HepG2 (cell line): Measurements from ENCODE around the gene LINC00237. TPM values are rescaled to one million over a fixed set of nuclear protein-coding genes. Genes with fewer than 3 reads are reported as not detected.

ENCODE experiments used
- ATAC-seq: fragments of 200-7000 bp; cut with Tn5 transposase; 3 replicates; pipeline ENCODE4 v1.9.1; 2020; ENCODE audit warnings: mild to moderate bottlenecking, moderate library complexity
- BruUV-seq: library from RNA; stranded (reverse); fragments of 400-500 nt; replicated peaks from 2 replicates; lab custom pipeline; 2021; lab: Mats Ljungman, UMichigan
- CTCF ChIA-PET: fragments of 300-600 bp; formaldehyde crosslinking; extraction: SDS; loops from one replicate; lab custom pipeline; 2021; ENCODE audit warnings: low total read pairs, inconsistent platforms, low intra/inter-chr PET ratio; lab: Yijun Ruan, JAX
- POLR2A ChIA-PET: fragments of 350-600 bp; sonication (Branson Sonifier 250); formaldehyde crosslinking; loops from one replicate; lab custom pipeline; 2020; ENCODE audit warnings: antibody characterized with exemption, inconsistent platforms; lab: Yijun Ruan, JAX
- DNase-seq: peaks from one replicate; pipeline ENCODE4 v3.0.0-alpha.2; 2015; ENCODE audit warnings: low spot score
- FAIRE-seq: peaks from 3 replicates; lab custom pipeline; 2011; peaks lifted over from hg19 to GRCh38; lab: Jason Lieb, UNC
- H2AFZ ChIP-seq: one replicate; pipeline ENCODE4 v1.6.1; 2011; ENCODE audit warnings: low read length, inconsistent platforms
- H3K27ac ChIP-seq: fragments of 300-600 bp; 3 replicates; pipeline ENCODE4 v1.8.0; 2011; ENCODE audit warnings: mixed run types, mild to moderate bottlenecking, mixed read lengths, low read length, inconsistent platforms; ENCODE audit not compliant: insufficient read depth; ENCODE audit errors: extremely low read length
- H3K27me3 ChIP-seq, 2 experiments: fragments of 200-600 bp in 1 of 2; 2 replicates in 1 of 2; 3 replicates in 1 of 2; pipeline versions ENCODE4 v1.6.0 to v1.8.0; 2011; ENCODE audit warnings: low read length in 2 of 2, mild to moderate bottlenecking in 2 of 2, moderate library complexity in 2 of 2, inconsistent platforms in 1 of 2; ENCODE audit not compliant: insufficient read depth in 2 of 2, control insufficient read depth in 1 of 2
- H3K36me3 ChIP-seq, 2 experiments: fragments of 200-600 bp in 1 of 2; replicated peaks in 1 of 2; 2 replicates in 1 of 2; 3 replicates in 1 of 2; pipeline versions ENCODE4 v1.5.1 to v1.8.0; 2011; ENCODE audit warnings: low read length in 2 of 2, inconsistent platforms in 1 of 2; ENCODE audit not compliant: insufficient read depth in 2 of 2, control insufficient read depth in 1 of 2
- H3K4me1 ChIP-seq: 2 replicates; pipeline ENCODE4 v1.5.1; 2012; ENCODE audit warnings: low read length, inconsistent platforms; ENCODE audit not compliant: insufficient read depth
- H3K4me2 ChIP-seq: 2 replicates; pipeline ENCODE4 v1.6.0; 2011; ENCODE audit warnings: low read depth, low read length, inconsistent platforms
- H3K4me3 ChIP-seq, 3 experiments: fragments of 200-600 bp in 1 of 3; sonication (generic), shearing (Covaris generic) in 1 of 3; replicated peaks in 1 of 3; 2 replicates each; pipeline ENCODE4 v1.5.1; 2011 to 2016; ENCODE audit warnings: low read length in 3 of 3, inconsistent platforms in 2 of 3, low read depth in 2 of 3, mild to moderate bottlenecking in 2 of 3, control low read depth in 1 of 3, mixed read lengths in 1 of 3; ENCODE audit not compliant: insufficient read depth in 1 of 3
- H3K79me2 ChIP-seq: one replicate; pipeline ENCODE4 v1.6.1; 2011; ENCODE audit warnings: low read length, inconsistent platforms; ENCODE audit not compliant: insufficient read depth
- H3K9ac ChIP-seq: 2 replicates; pipeline ENCODE4 v1.6.0; 2011; ENCODE audit warnings: mild to moderate bottlenecking, low read depth, low read length, inconsistent platforms; ENCODE audit not compliant: insufficient read depth
- H3K9me3 ChIP-seq: 2 replicates; pipeline ENCODE4 v1.5.1; 2012; ENCODE audit warnings: mild to moderate bottlenecking, low read length
- H4K20me1 ChIP-seq: 2 replicates; pipeline ENCODE4 v1.6.0; 2011; ENCODE audit warnings: inconsistent platforms, mild to moderate bottlenecking, low read length, moderate library complexity; ENCODE audit not compliant: insufficient read depth
- CCDC6 ChIP-seq: sonication (generic); formaldehyde crosslinking; IDR thresholded peaks from 2 replicates; pipeline ENCODE4 v1.8.1; 2022; ENCODE audit warnings: mild to moderate bottlenecking, missing genetic modification reagents, moderate library complexity
- HCFC1 ChIP-seq: fragments of 150-350 bp; IDR thresholded peaks from 2 replicates; pipeline ENCODE4 v1.6.1; 2014; ENCODE audit warnings: low read depth, low read length
- NFYC ChIP-seq: IDR thresholded peaks from 2 replicates; pipeline ENCODE4 v1.6.1; 2016; ENCODE audit warnings: missing genetic modification reagents, missing compliant biosample characterization
- PAX8 ChIP-seq: sonication (generic); formaldehyde crosslinking; IDR thresholded peaks from 2 replicates; pipeline ENCODE4 v1.8.0; 2022; ENCODE audit warnings: mild to moderate bottlenecking, missing genetic modification reagents, borderline replicate concordance
- ZBTB7A ChIP-seq: sonication (generic); formaldehyde crosslinking; IDR thresholded peaks from 2 replicates; pipeline ENCODE4 v1.8.0; 2022; ENCODE audit warnings: mild to moderate bottlenecking, missing genetic modification reagents
- ZNF17 ChIP-seq: sonication (generic); formaldehyde crosslinking; IDR thresholded peaks from 2 replicates; pipeline ENCODE4 v1.5.0; 2020; ENCODE audit warnings: mild to moderate bottlenecking, missing genetic modification reagents
- ZNF496 ChIP-seq: sonication (generic); formaldehyde crosslinking; IDR thresholded peaks from 2 replicates; pipeline ENCODE4 v1.8.1; 2023; ENCODE audit warnings: mild to moderate bottlenecking, moderate library complexity, missing genetic modification reagents; ENCODE audit not compliant: insufficient replicate concordance
- WGBS: methylation state at CpG from one replicate; pipeline ENCODE4 v1.1.6; 2017; ENCODE audit warnings: low lambda C conversion rate; 5-methylcytosine and 5-hydroxymethylcytosine counted together
- in situ Hi-C: cut with HindIII; loops from 2 replicates; pipeline ENCODE4 v1.10.0; 2017; ENCODE audit warnings: low pct_unique_long_range_greater_than_20kb; ENCODE audit not compliant: extremely low pct_ligation_motif_present
- intact Hi-C: fragments of 100-400 bp; cut with micrococcal nuclease; formaldehyde crosslinking; loops from one replicate; pipeline ENCODE4 v1.10.0; 2022; ENCODE audit not compliant: unreplicated experiment
- polyA plus RNA-seq, 8 experiments: library from polyadenylated mRNA; depleted of rRNA in 3 of 8; stranded (reverse) in 7 of 8; unstranded in 1 of 8; fragments of >200 nt; fragmentation: Illumina TruSeq in 4 of 8; extraction: Trizol in 4 of 8; gene quantifications; 2 replicates each; pipeline versions ENCODE4 v1.2.1 to v1.2.3, GENCODE V29; 2011 to 2016; ENCODE audit warnings: low read depth in 4 of 8, missing spikeins in 1 of 8, mixed read lengths in 1 of 8; ENCODE audit not compliant: insufficient read depth in 1 of 8
- total RNA-seq, 5 experiments: library from RNA; depleted of rRNA; stranded (reverse); fragments of >200 nt; fragmentation: Illumina TruSeq; extraction: Trizol; gene quantifications; 2 replicates each; pipeline ENCODE4 v1.2.3, GENCODE V29; 2016; ENCODE audit warnings: low read depth in 1 of 5
- TF ChIP-seq, protein P1 (sequence below): sonication (generic); formaldehyde crosslinking; IDR thresholded peaks from 2 replicates; pipeline ENCODE4 v1.8.0; 2022; ENCODE audit warnings: mild to moderate bottlenecking, missing genetic modification reagents
- TF ChIP-seq, protein P2 (sequence below): IDR thresholded peaks from 2 replicates; pipeline ENCODE4 v1.6.1; 2012; ENCODE audit warnings: low read depth, low read length, improper control_type of control experiment

LINC00237 gene
- total and polyA plus RNA-seq, 2 of the 13 experiments (the other 11 are each of a cell fraction or from before 2014, with no cell fraction given) = not detected

DNA sequence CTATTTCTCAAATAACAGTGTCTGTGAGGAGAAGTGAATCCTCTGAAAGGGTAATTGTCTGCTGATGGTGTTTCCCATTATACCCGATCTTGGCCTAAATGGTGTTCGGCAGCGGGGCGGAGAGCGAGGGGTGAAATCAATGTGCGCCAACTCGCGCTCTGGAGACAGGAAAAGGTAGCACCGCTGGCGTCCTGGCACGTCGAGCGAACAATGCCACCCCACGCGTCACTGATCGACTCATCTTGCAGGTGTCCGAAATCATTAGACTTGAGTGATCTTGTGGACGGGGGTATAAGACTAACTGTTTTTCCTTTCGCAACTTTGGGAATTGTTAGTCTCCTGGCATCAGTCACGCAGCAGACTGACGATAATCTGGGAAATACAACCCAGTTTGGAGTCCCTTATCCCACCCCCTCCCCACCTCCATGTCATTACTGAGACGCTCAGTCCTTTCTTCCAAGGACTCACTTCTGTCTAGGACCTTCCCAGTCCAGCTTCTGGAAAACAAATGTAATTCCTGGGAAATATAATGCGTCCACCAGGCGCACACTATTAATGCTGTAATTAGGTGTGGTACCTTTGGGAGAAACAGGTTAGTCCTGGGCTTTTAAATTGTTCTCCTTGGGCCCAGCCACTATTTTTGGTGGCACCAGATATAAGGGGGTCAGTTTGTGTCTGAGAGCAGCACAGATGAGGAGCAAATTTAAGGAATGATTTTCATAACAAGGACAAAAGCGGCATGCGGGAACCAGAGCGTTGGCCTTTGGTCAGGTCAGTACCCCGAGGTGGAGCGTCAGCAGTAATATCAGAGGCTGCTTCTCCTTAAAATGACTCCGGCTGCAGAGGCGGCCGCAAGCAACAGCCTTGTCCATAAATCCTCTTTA lies 2.3 kb downstream of the LINC00237 start:
- ATAC-seq (no peak), FAIRE-seq (no peak), DNase-seq (no peak)
- no peaks in the 10 kb centered on the region for H3K36me3 ChIP-seq
- ChIA-PET CTCF (no interaction called here), POLR2A (no interaction called here)
- H3K27ac ChIP-seq = no peak overlapping the region
- no peak overlapping the region for H3K9ac ChIP-seq
- H3K79me2 ChIP-seq = no peaks in the 10 kb centered on the region
- H3K9me3 ChIP-seq = no peaks in the 10 kb centered on the region
- intact Hi-C loops = no loop called here
- no peaks in the 10 kb centered on the region for H3K27me3 ChIP-seq
- no peak for TF ChIP-seq NFYC (CRISPR knock-in tag)
- TF ChIP-seq CCDC6 (CRISPR knock-in tag) = no peak
- TF ChIP-seq, protein P1, sequence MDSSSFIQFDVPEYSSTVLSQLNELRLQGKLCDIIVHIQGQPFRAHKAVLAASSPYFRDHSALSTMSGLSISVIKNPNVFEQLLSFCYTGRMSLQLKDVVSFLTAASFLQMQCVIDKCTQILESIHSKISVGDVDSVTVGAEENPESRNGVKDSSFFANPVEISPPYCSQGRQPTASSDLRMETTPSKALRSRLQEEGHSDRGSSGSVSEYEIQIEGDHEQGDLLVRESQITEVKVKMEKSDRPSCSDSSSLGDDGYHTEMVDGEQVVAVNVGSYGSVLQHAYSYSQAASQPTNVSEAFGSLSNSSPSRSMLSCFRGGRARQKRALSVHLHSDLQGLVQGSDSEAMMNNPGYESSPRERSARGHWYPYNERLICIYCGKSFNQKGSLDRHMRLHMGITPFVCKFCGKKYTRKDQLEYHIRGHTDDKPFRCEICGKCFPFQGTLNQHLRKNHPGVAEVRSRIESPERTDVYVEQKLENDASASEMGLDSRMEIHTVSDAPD (CRISPR knock-in tag) = no peak
- TF ChIP-seq PAX8 (CRISPR knock-in tag) = no peak
- no peak for TF ChIP-seq ZNF496
- TF ChIP-seq, protein P2, sequence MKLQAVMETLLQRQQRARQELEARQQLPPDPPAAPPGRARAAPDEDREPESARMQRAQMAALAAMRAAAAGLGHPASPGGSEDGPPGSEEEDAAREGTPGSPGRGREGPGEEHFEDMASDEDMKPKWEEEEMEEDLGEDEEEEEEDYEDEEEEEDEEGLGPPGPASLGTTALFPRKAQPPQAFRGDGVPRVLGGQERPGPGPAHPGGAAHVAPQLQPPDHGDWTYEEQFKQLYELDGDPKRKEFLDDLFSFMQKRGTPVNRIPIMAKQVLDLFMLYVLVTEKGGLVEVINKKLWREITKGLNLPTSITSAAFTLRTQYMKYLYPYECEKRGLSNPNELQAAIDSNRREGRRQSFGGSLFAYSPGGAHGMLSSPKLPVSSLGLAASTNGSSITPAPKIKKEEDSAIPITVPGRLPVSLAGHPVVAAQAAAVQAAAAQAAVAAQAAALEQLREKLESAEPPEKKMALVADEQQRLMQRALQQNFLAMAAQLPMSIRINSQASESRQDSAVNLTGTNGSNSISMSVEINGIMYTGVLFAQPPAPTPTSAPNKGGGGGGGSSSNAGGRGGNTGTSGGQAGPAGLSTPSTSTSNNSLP = no peak
- TF ChIP-seq HCFC1 = no peak
- no peak for TF ChIP-seq ZBTB7A (CRISPR knock-in tag)
- TF ChIP-seq ZNF17 (CRISPR knock-in tag) = no peak
- in situ Hi-C loops = no loop called here
- BruUV-seq = no TSS peak
- no peak overlapping the region for H2AFZ ChIP-seq
- no peak overlapping the region for H3K4me2 ChIP-seq
- WGBS = 85% methylated on average over 32 of the region's 32 CpGs
- H3K4me1 ChIP-seq = peaks cover 2% of the 10 kb centered on the region; the same call in 1 of the 2 replicates
- no peaks in the 10 kb centered on the region for H4K20me1 ChIP-seq
- no peak overlapping the region for H3K4me3 ChIP-seq
